ENCODE measurements around the gene QRSL1. TPM values are rescaled to one million over a fixed set of nuclear protein-coding genes. Genes with fewer than 3 reads are reported as not detected.
A peak's percentile ranks its signal among the peaks of the same experiment; 100 is the strongest.

Gene QRSL1
- total and polyA plus RNA-seq, 3 donors from 2014 or later: 9.1 to 13.3 (median 9.2) TPM

DNA sequence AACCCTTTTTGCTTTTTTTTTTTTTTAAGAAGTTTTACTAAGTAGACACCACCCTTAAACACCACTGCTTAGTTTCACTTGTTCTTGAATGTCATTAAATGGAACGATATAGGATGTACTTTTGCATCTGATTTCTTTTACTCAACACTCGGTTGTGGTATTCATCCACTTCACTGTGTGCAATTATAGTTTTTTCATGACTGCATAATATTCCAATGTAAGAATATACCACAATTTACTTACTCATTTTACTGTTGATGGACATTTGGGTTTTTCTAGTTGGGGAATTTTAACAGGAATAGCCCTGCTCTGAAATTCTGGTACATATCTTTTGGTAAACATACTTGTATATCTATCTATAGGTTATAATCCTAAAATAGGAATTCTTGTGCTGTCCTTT lies 29.9 kb upstream of the QRSL1 start:
- TF ChIP-seq, protein P1, sequence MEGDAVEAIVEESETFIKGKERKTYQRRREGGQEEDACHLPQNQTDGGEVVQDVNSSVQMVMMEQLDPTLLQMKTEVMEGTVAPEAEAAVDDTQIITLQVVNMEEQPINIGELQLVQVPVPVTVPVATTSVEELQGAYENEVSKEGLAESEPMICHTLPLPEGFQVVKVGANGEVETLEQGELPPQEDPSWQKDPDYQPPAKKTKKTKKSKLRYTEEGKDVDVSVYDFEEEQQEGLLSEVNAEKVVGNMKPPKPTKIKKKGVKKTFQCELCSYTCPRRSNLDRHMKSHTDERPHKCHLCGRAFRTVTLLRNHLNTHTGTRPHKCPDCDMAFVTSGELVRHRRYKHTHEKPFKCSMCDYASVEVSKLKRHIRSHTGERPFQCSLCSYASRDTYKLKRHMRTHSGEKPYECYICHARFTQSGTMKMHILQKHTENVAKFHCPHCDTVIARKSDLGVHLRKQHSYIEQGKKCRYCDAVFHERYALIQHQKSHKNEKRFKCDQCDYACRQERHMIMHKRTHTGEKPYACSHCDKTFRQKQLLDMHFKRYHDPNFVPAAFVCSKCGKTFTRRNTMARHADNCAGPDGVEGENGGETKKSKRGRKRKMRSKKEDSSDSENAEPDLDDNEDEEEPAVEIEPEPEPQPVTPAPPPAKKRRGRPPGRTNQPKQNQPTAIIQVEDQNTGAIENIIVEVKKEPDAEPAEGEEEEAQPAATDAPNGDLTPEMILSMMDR (IDR thresholded peaks at IDR 0.05): no peak
- no peak for TF ChIP-seq POLR2A (IDR thresholded peaks at IDR 0.05)
- 49 to 95% methylated on average over 1 to 2 of the region's 2 CpGs for WGBS, 2 donors
- Histone ChIP-seq H3K36me3 (ENCODE audit: low read depth, missing control alignments) (no peaks in the 10 kb centered on the region), H3K27ac (no peak overlapping the region), H3K9me3 (no peaks in the 10 kb centered on the region), H3K4me1 (no peaks in the 10 kb centered on the region), H3K27me3 (no peaks in the 10 kb centered on the region), H3K4me3 (no peak overlapping the region)
- intact Hi-C loops (cut with DNase I; ENCODE audit: low total_unique reads): no loop called here
- DNase-seq: no peak

DNA sequence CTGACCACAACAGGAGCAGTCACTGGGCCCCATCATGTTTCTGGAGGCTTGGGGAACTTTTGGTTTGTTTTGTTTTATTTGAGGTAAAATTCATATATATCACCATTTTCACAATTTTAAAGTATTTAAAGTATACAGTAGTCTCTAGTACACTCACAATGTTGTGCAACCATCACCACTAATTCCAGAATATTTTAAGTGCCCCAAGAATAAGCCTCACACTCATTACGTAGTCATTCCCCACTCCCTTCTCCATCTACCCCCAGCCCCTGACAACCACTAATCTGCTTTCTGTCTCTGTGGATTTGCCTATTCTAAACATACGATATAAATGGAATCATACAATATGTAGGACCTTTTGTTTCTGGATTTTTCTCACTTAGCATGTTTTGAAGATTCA lies 29.0 kb upstream of the QRSL1 start:
- intact Hi-C loops (cut with DNase I; ENCODE audit: low total_unique reads): no loop called here

DNA sequence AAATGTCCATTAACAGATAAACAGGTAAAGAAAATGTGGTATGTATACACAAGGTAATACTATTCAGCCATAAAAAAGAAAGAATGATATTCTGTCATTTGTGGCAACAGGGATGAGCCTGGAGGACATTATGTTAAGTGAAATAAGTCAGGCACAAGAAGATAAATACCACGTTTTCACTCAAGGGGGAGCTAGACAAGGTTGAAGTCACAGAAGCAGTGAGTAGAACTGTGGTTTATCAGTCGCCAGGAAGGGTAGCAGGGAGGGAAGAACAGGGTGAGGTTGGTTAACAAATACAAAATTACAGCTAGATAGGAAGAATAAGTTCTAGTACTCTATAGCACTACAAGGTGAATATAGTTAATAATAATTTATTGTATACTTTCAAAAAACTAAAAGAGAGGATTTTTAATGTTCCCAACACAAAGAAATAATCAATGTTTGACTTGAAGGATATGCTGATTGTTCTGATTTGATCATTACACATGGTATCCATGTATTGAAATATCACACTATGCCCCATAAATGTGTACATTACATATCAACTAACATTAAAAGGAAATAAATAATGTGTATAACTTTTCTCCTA lies 21.2 kb upstream of the QRSL1 start:
- intact Hi-C loops (cut with DNase I; ENCODE audit: low total_unique reads): no loop called here
- Histone ChIP-seq H3K36me3 (ENCODE audit: low read depth, missing control alignments) (no peaks in the 10 kb centered on the region), H3K27ac (no peak overlapping the region), H3K4me1 (no peaks in the 10 kb centered on the region), H3K4me3 (no peak overlapping the region), H3K9me3 (no peaks in the 10 kb centered on the region), H3K27me3 (no peaks in the 10 kb centered on the region)
- TF ChIP-seq POLR2A (IDR thresholded peaks at IDR 0.05): no peak
- TF ChIP-seq, protein P1 (IDR thresholded peaks at IDR 0.05): peak; percentile 30 to 62 (median 34)
- DNase-seq: no peak
- 26 to 41% methylated on average over 2 of the region's 2 CpGs for WGBS, 2 donors

More for the DNA sequence above, 29.0 kb upstream of the QRSL1 start:
- Histone ChIP-seq H3K27ac (no peak overlapping the region), H3K4me1 (no peaks in the 10 kb centered on the region), H3K9me3 (no peaks in the 10 kb centered on the region), H3K36me3 (ENCODE audit: low read depth, missing control alignments) (no peaks in the 10 kb centered on the region), H3K4me3 (no peak overlapping the region), H3K27me3 (no peaks in the 10 kb centered on the region)
- no peak for DNase-seq
- WGBS, 2 donors: 92 to 100% methylated on average over 2 of the region's 2 CpGs
- TF ChIP-seq, protein P1 (IDR thresholded peaks at IDR 0.05): no peak
- no peak for TF ChIP-seq POLR2A (IDR thresholded peaks at IDR 0.05)

DNA sequence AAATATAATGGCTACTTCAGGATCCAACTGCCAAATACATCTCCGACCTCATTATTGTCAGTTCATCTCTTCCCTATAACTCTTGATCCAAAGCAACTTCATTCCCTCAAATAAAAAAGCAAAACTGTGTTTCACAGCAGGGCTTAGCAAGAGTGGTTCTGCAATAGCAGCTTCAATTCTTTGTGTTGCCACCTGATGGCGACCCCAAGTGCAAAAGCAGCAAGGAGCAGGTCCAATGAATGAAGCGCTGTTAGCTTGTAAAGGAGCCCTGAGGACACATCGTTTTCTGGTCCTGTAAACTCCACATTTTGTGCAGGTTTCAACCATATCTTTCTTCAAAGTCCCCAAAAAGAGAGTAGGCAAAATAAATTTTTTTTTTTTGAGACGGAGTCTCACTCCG lies 19.7 kb upstream of the QRSL1 start:
- Histone ChIP-seq H3K4me1 (no peaks in the 10 kb centered on the region), H3K9me3 (no peaks in the 10 kb centered on the region), H3K27me3 (no peaks in the 10 kb centered on the region), H3K4me3 (no peak overlapping the region), H3K27ac (no peak overlapping the region), H3K36me3 (ENCODE audit: low read depth, missing control alignments) (no peaks in the 10 kb centered on the region)
- DNase-seq: peak; percentile 25
- intact Hi-C loops (cut with DNase I; ENCODE audit: low total_unique reads): no loop called here
- TF ChIP-seq, protein P1 (IDR thresholded peaks at IDR 0.05): no peak
- TF ChIP-seq POLR2A (IDR thresholded peaks at IDR 0.05): no peak
- WGBS, 2 donors: 81 to 86% methylated on average over 6 of the region's 6 CpGs

DNA sequence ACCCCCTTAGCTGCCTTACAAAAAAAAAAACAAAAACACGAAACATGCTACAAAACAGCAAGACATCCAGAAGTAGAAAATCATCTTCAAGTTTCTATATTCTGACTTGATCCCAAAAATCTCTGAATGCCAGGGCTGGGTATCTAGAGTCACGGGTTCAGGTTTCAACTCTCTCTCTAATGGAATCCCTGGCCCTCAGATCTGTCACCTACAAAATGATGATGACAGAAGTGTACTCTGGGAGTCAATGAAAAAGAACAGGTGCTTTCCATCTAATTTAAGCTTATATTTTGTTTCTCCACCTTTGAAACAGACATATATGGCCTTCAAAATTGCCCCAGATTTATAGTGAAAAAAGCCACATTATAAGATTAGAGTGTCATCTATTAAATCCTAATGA lies 18.3 kb upstream of the QRSL1 start:
- intact Hi-C loops (cut with DNase I; ENCODE audit: low total_unique reads): no loop called here
- TF ChIP-seq POLR2A (IDR thresholded peaks at IDR 0.05): no peak
- TF ChIP-seq, protein P1 (IDR thresholded peaks at IDR 0.05): no peak
- no peak overlapping the region for H3K27ac ChIP-seq
- no peaks in the 10 kb centered on the region for H3K4me1 ChIP-seq
- H3K27me3 ChIP-seq: no peaks in the 10 kb centered on the region
- no peaks in the 10 kb centered on the region for H3K9me3 ChIP-seq
- WGBS, 2 donors: 94 to 98% methylated on average over 2 of the region's 2 CpGs
- DNase-seq: no peak
- no peaks in the 10 kb centered on the region for H3K36me3 ChIP-seq (ENCODE audit: low read depth, missing control alignments)
- no peak overlapping the region for H3K4me3 ChIP-seq

Data from testis (tissue), 3 donors.